GM23338 (cell line): ENCODE measurements around the gene TTC12. TPM values are rescaled to one million over a fixed set of nuclear protein-coding genes. Genes with fewer than 3 reads are reported as not detected.

ENCODE experiments used
- ATAC-seq: fragments of 200-7000 bp; cut with Tn5 transposase; 3 replicates; pipeline ENCODE4 v1.9.1; 2020
- DNase-seq: peaks from one replicate; pipeline ENCODE4 v3.0.0-alpha.2; 2015; ENCODE audit warnings: low spot score
- H2AFZ ChIP-seq: fragments of 200-600 bp; sonication (generic); 2 replicates; pipeline ENCODE4 v1.8.0; 2016; ENCODE audit warnings: antibody characterized with exemption, mild to moderate bottlenecking, moderate library complexity
- H3F3A ChIP-seq: fragments of 200-600 bp; sonication (generic); replicated peaks from 2 replicates; pipeline ENCODE4 v1.8.0; 2017; ENCODE audit warnings: antibody characterized with exemption, mixed run types, low read depth
- H3K27ac ChIP-seq: fragments of 200-600 bp; sonication (generic); 2 replicates; pipeline ENCODE4 v1.6.1; 2016; ENCODE audit warnings: low read depth
- H3K27me3 ChIP-seq: fragments of 200-600 bp; sonication (generic); 2 replicates; pipeline ENCODE4 v1.8.0; 2016; ENCODE audit warnings: mild to moderate bottlenecking, mixed run types, moderate library complexity; ENCODE audit not compliant: insufficient read depth
- H3K36me3 ChIP-seq: fragments of 200-600 bp; sonication (generic); 2 replicates; pipeline ENCODE4 v1.8.0; 2016; ENCODE audit warnings: mild to moderate bottlenecking; ENCODE audit not compliant: insufficient read depth
- H3K4me1 ChIP-seq: fragments of 200-600 bp; sonication (generic); 2 replicates; pipeline ENCODE4 v1.8.0; 2016; ENCODE audit warnings: mild to moderate bottlenecking, moderate library complexity; ENCODE audit not compliant: insufficient read depth
- H3K4me2 ChIP-seq: fragments of 200-600 bp; sonication (generic); 2 replicates; pipeline ENCODE4 v1.7.1; 2017; ENCODE audit warnings: mixed run types
- H3K4me3 ChIP-seq: fragments of 200-600 bp; sonication (generic); 2 replicates; pipeline ENCODE4 v1.6.1; 2016; ENCODE audit warnings: mixed run types
- H3K79me2 ChIP-seq: fragments of 200-600 bp; sonication (generic); replicated peaks from 2 replicates; pipeline ENCODE4 v1.8.0; 2017; ENCODE audit warnings: mild to moderate bottlenecking; ENCODE audit not compliant: insufficient read depth
- H3K9me2 ChIP-seq: fragments of 200-600 bp; sonication (generic); 2 replicates; pipeline ENCODE4 v1.8.0; 2017; ENCODE audit not compliant: insufficient read depth
- H4K20me1 ChIP-seq: fragments of 200-600 bp; sonication (generic); replicated peaks from 2 replicates; pipeline ENCODE4 v1.8.0; 2017; ENCODE audit warnings: mild to moderate bottlenecking; ENCODE audit not compliant: insufficient read depth
- H3K27ac Mint-ChIP-seq: 2 replicates; pipeline ENCODE4 v1.8.0; 2020; ENCODE audit warnings: inconsistent platforms, mild to moderate bottlenecking, moderate library complexity, mixed read lengths
- H3K27me3 Mint-ChIP-seq: 3 replicates; pipeline ENCODE4 v1.8.0; 2022; ENCODE audit warnings: low read depth, mild to moderate bottlenecking, moderate library complexity, mixed read lengths, inconsistent platforms; ENCODE audit not compliant: insufficient read depth, poor library complexity
- H3K36me3 Mint-ChIP-seq: 3 replicates; pipeline ENCODE4 v1.8.0; 2021; ENCODE audit warnings: low read depth, mild to moderate bottlenecking, inconsistent platforms, moderate library complexity, mixed read lengths
- H3K4me1 Mint-ChIP-seq: 3 replicates; pipeline ENCODE4 v1.8.0; 2020; ENCODE audit warnings: mild to moderate bottlenecking, inconsistent platforms, mixed read lengths
- H3K4me3 Mint-ChIP-seq: 3 replicates; pipeline ENCODE4 v1.8.0; 2021; ENCODE audit warnings: moderate library complexity, mild to moderate bottlenecking, inconsistent platforms, mixed read lengths
- H3K9me3 Mint-ChIP-seq: 3 replicates; pipeline ENCODE4 v1.8.0; 2020; ENCODE audit warnings: moderate library complexity, mild to moderate bottlenecking, inconsistent platforms, mixed read lengths
- CREB1 ChIP-seq: fragments of 250-450 bp; sonication (Bioruptor Pico); IDR thresholded peaks from 2 replicates; pipeline ENCODE4 v1.5.0; 2020; ENCODE audit warnings: low read depth, mild to moderate bottlenecking, moderate library complexity
- ETS1 ChIP-seq: IDR thresholded peaks from 2 replicates; pipeline ENCODE4 v1.6.1; 2016; ENCODE audit warnings: antibody characterized with exemption
- EZH2 ChIP-seq: fragments of 200-600 bp; sonication (generic); IDR thresholded peaks from one replicate; pipeline ENCODE4 v1.8.0; 2017; ENCODE audit warnings: antibody characterized with exemption, mild to moderate bottlenecking, low read depth; ENCODE audit not compliant: unreplicated experiment
- EZH2phosphoT487 ChIP-seq: fragments of 200-600 bp; sonication (generic); IDR thresholded peaks from one replicate; pipeline ENCODE4 v1.8.1; 2018; ENCODE audit warnings: antibody characterized with exemption; ENCODE audit not compliant: unreplicated experiment
- JUNB ChIP-seq: IDR thresholded peaks from one replicate; pipeline ENCODE4 v1.6.1; 2016; ENCODE audit warnings: antibody characterized with exemption; ENCODE audit not compliant: unreplicated experiment
- NANOG ChIP-seq: IDR thresholded peaks from 2 replicates; pipeline ENCODE4 v1.6.1; 2016; ENCODE audit warnings: antibody characterized with exemption, borderline replicate concordance
- POLR2AphosphoS5 ChIP-seq: IDR thresholded peaks from 2 replicates; pipeline ENCODE4 v1.6.1; 2016; ENCODE audit warnings: antibody characterized with exemption, low read depth
- STAT1 ChIP-seq: IDR thresholded peaks from one replicate; pipeline ENCODE4 v1.6.1; 2016; ENCODE audit warnings: antibody characterized with exemption; ENCODE audit not compliant: unreplicated experiment
- ZNF114 ChIP-seq: fragments of 250-450 bp; sonication (Bioruptor Pico); IDR thresholded peaks from 2 replicates; pipeline ENCODE4 v1.5.0; 2020; ENCODE audit warnings: mild to moderate bottlenecking, moderate library complexity
- ZNF331 ChIP-seq: fragments of 250-450 bp; sonication (Bioruptor Pico); IDR thresholded peaks from 2 replicates; pipeline ENCODE4 v1.5.0; 2020; ENCODE audit warnings: low read depth, mild to moderate bottlenecking, moderate library complexity
- ZNF462 ChIP-seq: fragments of 250-450 bp; sonication (Bioruptor Pico); IDR thresholded peaks from 2 replicates; pipeline ENCODE4 v1.5.0; 2020; ENCODE audit warnings: mild to moderate bottlenecking, moderate library complexity
- polyA plus RNA-seq: library from polyadenylated mRNA; unstranded; fragments of >200 nt; fragmentation: Nextera tagmentation; extraction: Ambion mirVana; gene quantifications from 2 replicates; pipeline ENCODE4 v1.2.1, GENCODE V29; 2016
- total RNA-seq: library from RNA; depleted of rRNA; stranded (reverse); fragments of >200 nt; shearing (Covaris generic); gene quantifications from 2 replicates; pipeline ENCODE4 v1.2.3, GENCODE V29; 2014
- TF ChIP-seq, protein P1 (sequence below), 2 experiments: fragments of 200-600 bp in 1 of 2; sonication (generic) in 1 of 2; conservative IDR thresholded peaks; 2 replicates each; pipeline versions ENCODE4 v1.5.1 to v1.6.1; 2016 to 2017; ENCODE audit warnings: antibody characterized with exemption in 2 of 2, low read depth in 2 of 2, mild to moderate bottlenecking in 2 of 2, moderate library complexity in 1 of 2

Gene TTC12
- total and polyA plus RNA-seq, 2 experiments from 2014 or later = 3.4 to 12.5 TPM

DNA sequence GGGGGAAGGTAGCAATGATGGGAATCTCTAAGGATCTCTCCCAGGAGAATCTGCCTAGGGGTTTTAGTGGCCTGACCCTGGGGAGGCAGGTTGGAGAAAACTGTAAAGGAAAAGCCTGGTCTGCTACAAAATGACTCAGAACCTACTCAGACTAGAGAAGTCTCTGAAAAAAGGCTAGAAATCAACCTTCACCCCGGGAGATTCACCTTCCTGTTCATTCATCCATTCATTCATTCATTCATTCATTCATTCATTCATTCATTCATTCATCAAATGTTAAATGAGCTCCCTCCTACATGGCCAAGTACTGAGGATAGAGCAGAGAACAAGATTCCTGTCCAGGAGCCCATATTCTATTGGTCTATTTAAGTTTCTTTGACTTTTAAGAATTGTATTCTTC lies 64.3 kb downstream of the TTC12 start:
- Histone ChIP-seq H3K27ac (no peak overlapping the region), H2AFZ (no peak overlapping the region), H3K4me3 (no peak overlapping the region), H3K36me3 (no peaks in the 10 kb centered on the region), H3K9me2 (0 out of 2 replicates have a peak, but pooled peaks cover 4% of the 10 kb centered on the region), H3K4me2 (no peak overlapping the region), H3F3A (no peaks in the 10 kb centered on the region), H3K4me1 (no peaks in the 10 kb centered on the region), H3K27me3 (no peaks in the 10 kb centered on the region), H3K79me2 (no peaks in the 10 kb centered on the region), H4K20me1 (no peaks in the 10 kb centered on the region)
- H3K27ac Mint-ChIP-seq = no peak overlapping the region
- ATAC-seq (no peak), DNase-seq (no peak)
- H3K4me1 Mint-ChIP-seq = peaks cover 9% of the 10 kb centered on the region; the same call in 2 of the 3 replicates
- peaks cover 6% of the 10 kb centered on the region for H3K27me3 Mint-ChIP-seq
- H3K4me3 Mint-ChIP-seq = no peak overlapping the region
- TF ChIP-seq ZNF114 (CRISPR knock-in tag) (no peak), ZNF331 (CRISPR knock-in tag) (no peak), ETS1 (no peak), ZNF462 (CRISPR knock-in tag) (no peak), STAT1 (no peak), POLR2AphosphoS5 (no peak), CREB1 (CRISPR knock-in tag) (no peak), EZH2 (no peak), NANOG (no peak), EZH2phosphoT487 (no peak), JUNB (no peak)
- TF ChIP-seq, protein P1, sequence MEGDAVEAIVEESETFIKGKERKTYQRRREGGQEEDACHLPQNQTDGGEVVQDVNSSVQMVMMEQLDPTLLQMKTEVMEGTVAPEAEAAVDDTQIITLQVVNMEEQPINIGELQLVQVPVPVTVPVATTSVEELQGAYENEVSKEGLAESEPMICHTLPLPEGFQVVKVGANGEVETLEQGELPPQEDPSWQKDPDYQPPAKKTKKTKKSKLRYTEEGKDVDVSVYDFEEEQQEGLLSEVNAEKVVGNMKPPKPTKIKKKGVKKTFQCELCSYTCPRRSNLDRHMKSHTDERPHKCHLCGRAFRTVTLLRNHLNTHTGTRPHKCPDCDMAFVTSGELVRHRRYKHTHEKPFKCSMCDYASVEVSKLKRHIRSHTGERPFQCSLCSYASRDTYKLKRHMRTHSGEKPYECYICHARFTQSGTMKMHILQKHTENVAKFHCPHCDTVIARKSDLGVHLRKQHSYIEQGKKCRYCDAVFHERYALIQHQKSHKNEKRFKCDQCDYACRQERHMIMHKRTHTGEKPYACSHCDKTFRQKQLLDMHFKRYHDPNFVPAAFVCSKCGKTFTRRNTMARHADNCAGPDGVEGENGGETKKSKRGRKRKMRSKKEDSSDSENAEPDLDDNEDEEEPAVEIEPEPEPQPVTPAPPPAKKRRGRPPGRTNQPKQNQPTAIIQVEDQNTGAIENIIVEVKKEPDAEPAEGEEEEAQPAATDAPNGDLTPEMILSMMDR (conservative IDR thresholded peaks at IDR 0.05; ENCODE audit: low read depth in 2 of 2) = no peak
- H3K9me3 Mint-ChIP-seq = 0 out of 3 replicates have a peak, but pooled peaks cover 3% of the 10 kb centered on the region
- no peaks in the 10 kb centered on the region for H3K36me3 Mint-ChIP-seq
